GM12873 (cell line): Measurements from ENCODE around the gene ABCC6.

ENCODE experiments used
- TF ChIP-seq, protein P1 (sequence below): IDR thresholded peaks from 2 replicates; pipeline ENCODE4 v1.5.1; 2012; ENCODE audit warnings: low read depth, mild to moderate bottlenecking, moderate library complexity, low read length, control low read depth; ENCODE audit not compliant: insufficient read depth; ENCODE audit errors: missing control alignments

ABCC6 gene

DNA sequence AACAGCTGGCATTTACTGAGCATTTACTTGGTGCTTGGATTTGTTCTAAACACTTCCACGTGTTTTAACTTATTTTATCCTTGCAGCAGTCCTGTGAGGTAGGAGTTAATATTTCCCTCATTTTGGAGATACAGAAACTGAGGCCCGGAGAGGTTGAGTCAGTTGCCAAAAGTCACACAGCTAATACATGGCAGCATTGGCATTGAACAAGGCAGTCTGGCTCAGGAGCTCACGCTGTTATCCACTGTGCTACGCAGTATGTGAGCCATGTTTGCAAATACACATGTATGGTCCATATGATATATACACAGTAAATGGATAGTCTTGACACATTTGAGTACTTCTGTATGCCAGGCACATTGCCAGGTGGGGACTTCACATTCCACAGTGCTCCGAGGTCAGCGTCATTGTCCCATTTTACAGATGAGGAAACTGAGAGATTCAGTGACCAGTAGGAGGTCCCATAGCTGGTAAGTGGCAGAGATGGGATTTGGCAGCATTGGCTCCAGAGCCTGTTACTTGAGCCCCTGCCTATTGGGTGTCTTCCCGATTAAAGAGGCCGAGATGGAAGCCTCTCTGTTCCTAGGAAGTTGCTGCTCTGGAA is 110.7 kb downstream of the ABCC6 start:
- TF ChIP-seq, protein P1, sequence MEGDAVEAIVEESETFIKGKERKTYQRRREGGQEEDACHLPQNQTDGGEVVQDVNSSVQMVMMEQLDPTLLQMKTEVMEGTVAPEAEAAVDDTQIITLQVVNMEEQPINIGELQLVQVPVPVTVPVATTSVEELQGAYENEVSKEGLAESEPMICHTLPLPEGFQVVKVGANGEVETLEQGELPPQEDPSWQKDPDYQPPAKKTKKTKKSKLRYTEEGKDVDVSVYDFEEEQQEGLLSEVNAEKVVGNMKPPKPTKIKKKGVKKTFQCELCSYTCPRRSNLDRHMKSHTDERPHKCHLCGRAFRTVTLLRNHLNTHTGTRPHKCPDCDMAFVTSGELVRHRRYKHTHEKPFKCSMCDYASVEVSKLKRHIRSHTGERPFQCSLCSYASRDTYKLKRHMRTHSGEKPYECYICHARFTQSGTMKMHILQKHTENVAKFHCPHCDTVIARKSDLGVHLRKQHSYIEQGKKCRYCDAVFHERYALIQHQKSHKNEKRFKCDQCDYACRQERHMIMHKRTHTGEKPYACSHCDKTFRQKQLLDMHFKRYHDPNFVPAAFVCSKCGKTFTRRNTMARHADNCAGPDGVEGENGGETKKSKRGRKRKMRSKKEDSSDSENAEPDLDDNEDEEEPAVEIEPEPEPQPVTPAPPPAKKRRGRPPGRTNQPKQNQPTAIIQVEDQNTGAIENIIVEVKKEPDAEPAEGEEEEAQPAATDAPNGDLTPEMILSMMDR: no peak

DNA sequence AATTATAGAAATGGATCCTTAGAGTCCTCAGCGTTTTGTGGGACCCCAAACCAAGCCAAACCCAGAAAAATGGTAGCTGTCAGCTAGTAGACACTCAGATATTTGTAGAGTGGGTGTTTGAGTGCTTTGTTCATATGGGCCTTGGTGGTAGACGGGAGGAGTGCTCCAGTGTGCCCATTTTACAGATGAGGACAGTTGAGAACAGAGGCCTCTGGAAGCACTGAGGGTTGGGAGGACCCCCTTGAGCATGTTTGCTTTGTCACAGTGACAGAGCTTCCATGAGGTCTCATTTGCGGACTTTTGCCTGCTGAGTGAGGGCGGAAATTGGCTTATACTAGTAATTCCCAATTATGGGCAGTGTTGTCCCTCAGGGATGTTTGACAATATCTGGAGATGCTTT is 111.7 kb downstream of the ABCC6 start:
- TF ChIP-seq, protein P1: no peak

DNA sequence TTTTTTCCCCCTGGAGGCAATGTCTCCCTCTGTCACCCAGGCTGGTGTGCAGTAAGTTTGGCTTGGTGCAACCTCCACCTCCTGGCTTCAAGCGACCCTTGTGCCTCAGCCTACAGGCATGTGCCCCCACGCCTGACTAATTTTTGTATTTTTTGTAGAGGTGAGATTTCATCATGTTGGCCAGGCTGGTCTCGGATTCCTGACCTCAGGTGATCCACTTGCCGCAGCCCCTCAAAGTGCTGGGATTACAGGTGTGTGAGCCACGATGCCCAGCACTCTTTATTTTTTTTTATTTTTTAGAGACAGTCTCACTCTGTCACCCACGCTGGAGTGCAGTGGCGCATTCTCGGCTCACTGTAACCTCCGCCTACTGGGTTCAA is 113.2 kb downstream of the ABCC6 start:
- TF ChIP-seq, protein P1: no peak

DNA sequence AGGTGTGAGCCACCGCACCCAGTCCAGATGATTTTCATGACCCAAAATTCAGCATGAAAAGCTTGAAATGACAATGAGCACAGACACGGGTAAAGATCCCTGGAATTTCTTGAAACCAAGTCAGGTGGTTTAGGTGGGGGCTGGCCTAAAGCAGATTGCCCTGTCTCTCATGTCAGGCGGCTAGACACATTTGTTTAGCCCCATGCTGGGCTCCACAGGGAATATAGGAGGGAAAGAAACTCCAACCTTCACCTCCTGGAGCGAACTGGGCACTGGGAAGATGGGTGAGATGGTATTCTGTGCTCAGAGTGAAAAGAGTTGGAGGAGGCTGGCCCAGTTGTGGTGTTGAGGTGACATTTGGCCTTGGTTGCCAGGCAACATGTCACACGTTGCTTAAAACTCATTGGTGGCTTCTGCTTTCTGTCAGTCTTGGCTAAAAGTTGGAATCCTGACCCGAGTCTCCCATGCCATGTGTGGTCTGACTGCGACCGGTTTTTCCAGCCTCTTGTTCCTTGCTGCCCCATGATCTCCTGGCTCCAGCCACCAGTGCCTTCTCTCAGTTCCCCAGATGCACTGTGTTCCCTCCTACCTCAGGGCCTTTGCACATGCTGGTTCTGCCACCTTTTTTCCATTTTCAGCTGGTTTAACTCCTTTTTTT is 113.7 kb downstream of the ABCC6 start:
- TF ChIP-seq, protein P1: no peak

DNA sequence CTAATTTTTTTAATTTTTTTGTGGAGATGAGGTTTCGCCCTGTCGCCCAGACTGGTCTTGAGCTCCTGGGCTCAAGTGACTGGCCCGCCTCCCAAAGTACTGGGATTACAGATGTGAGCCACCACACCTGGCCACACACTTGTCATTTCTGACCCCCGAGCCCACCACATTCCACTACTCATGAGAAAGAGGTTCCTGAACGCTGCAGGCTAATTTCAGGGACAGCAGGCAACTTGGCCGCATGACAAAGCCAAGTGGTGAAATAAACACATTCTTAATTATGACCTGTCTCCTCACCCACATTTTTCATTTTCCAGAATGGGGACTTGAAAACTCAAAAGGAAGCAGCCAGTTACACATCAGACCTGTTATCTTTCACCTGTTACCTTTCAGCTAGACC is 114.5 kb downstream of the ABCC6 start:
- TF ChIP-seq, protein P1: no peak

DNA sequence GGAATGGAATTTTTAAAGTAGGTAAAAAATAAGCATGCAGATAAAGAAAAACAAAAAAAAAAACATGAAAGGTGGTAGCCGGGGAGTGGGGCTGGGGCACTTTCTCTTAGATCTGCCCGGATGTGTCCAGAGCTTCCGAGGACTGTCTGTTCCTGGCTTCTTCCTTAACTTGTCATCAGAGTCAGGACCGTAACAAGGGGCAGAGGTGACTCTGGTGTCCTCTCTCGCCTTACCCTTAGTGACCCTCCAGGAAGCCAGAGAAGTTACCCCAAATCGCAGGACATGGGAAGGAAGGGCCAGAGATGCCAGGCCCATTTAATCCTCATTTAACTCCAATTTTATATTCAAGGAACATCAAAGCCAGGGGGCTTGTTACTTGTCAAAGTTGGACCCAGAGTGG is 115.5 kb downstream of the ABCC6 start:
- TF ChIP-seq, protein P1: no peak

DNA sequence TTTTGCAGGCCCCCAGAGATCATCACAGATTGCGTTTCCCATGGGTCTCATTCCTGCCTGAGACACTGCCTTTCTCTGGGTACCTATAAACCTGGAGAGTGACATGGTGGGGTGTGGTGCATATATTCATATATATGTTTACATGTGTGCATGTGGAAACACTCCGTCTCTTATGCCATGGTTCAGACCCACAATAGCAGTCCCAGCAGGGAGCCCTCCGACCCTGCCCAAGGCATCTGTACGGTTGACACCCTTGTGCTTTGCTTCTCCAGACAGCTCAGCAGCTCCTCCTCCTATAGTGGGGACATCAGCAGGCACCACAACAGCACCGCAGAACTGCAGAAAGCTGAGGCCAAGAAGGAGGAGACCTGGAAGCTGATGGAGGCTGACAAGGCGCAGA is 116.8 kb downstream of the ABCC6 start:
- TF ChIP-seq, protein P1: no peak
